Stimulated activated CD4-positive, alpha-beta T cell treated with anti-CD3 and anti-CD28 coated beads, TNF-alpha, amount 100 ng/mL, for 1 hour (primary cell): ENCODE data around the gene BOK.

Source experiments
- DNase-seq, 3 donors: peaks; one replicate each; pipeline ENCODE4 v3.0.0-alpha.2; 2020; ENCODE audit warnings: low read depth in 3 of 3, low spot score in 1 of 3

Gene BOK

GRCh38 chr2:241538838-241539615 lies 19.5 kb upstream of the BOK start:
- no peak for DNase-seq

- DNase-seq, result no peak
Measured at GRCh38 chr2:241539616-241540374, 18.8 kb upstream of the BOK start.

GRCh38 chr2:241540401-241540770 lies 18.2 kb upstream of the BOK start:
- no peak for DNase-seq

- peak; percentile 6 to 46 (median 22) for DNase-seq
Measured at GRCh38 chr2:241540771-241541561, 17.6 kb upstream of the BOK start.

GRCh38 chr2:241541564-241542277 lies 16.8 kb upstream of the BOK start:
- DNase-seq, result no peak

- DNase-seq, result no peak
Measured at GRCh38 chr2:241542278-241542605, 16.3 kb upstream of the BOK start.

- no peak for DNase-seq
Measured at GRCh38 chr2:241545106-241545505, 13.4 kb upstream of the BOK start.

GRCh38 chr2:241545523-241546473 lies 12.7 kb upstream of the BOK start:
- no peak for DNase-seq

GRCh38 chr2:241546771-241547498 lies 11.6 kb upstream of the BOK start:
- DNase-seq, result no peak

- DNase-seq, result no peak
Measured at GRCh38 chr2:241547781-241548450, 10.6 kb upstream of the BOK start.

- no peak for DNase-seq
Measured at GRCh38 chr2:241548451-241548835, 10.1 kb upstream of the BOK start.

GRCh38 chr2:241550616-241551580 lies 7.6 kb upstream of the BOK start:
- no peak for DNase-seq

- no peak for DNase-seq
Measured at GRCh38 chr2:241551599-241551997, 6.9 kb upstream of the BOK start.

- DNase-seq, result no peak
Measured at GRCh38 chr2:241551998-241552737, 6.4 kb upstream of the BOK start.

GRCh38 chr2:241553512-241553830 lies 5.1 kb upstream of the BOK start:
- DNase-seq, result no peak

GRCh38 chr2:241553981-241554380 lies 4.6 kb upstream of the BOK start:
- DNase-seq, result no peak

- DNase-seq, result no peak
Measured at GRCh38 chr2:241554610-241555322, 3.8 kb upstream of the BOK start.
